ENCODE data around the gene GTF2IRD1.
"Not testable (repeated sequence)": the region's sequence is repeated elsewhere in the genome, so short reads cannot be mapped to it uniquely, and the experiment has no call there.

GTF2IRD1 gene

GRCh38 chr7:74429153-74429747 is 24.5 kb upstream of the GTF2IRD1 start:
- DNase-seq (ENCODE audit: insufficient read length, low spot score) (no peak), FAIRE-seq (no peak)
- no peak for TF ChIP-seq TAF1 (IDR thresholded peaks at IDR 0.05; ENCODE audit: low read depth, low read length)
- no peak for TF ChIP-seq POU2F2 (IDR thresholded peaks at IDR 0.05; ENCODE audit: low read depth, low read length)
- no peak for TF ChIP-seq PAX5 (IDR thresholded peaks at IDR 0.05; ENCODE audit: insufficient read depth, low read length, severe bottlenecking)
- TF ChIP-seq SPI1 (IDR thresholded peaks at IDR 0.05; ENCODE audit: low read depth, low read length) = no peak
- TF ChIP-seq POLR2A (IDR thresholded peaks at IDR 0.05; ENCODE audit: low read depth, low read length) = no peak
- TF ChIP-seq POLR2AphosphoS5 (IDR thresholded peaks at IDR 0.05; ENCODE audit: low read depth, low read length) = no peak

GRCh38 chr7:74430409-74430808 is 23.3 kb upstream of the GTF2IRD1 start:
- not testable (repeated sequence) for FAIRE-seq; DNase-seq (ENCODE audit: insufficient read length, low spot score)

GRCh38 chr7:74430961-74431466 is 22.7 kb upstream of the GTF2IRD1 start:
- TF ChIP-seq TAF1 (IDR thresholded peaks at IDR 0.05; ENCODE audit: low read depth, low read length) = no peak
- TF ChIP-seq POLR2A (IDR thresholded peaks at IDR 0.05; ENCODE audit: low read depth, low read length) = no peak
- TF ChIP-seq POLR2AphosphoS5 (IDR thresholded peaks at IDR 0.05; ENCODE audit: low read depth, low read length) = no peak
- TF ChIP-seq POU2F2 (IDR thresholded peaks at IDR 0.05; ENCODE audit: low read depth, low read length) = no peak
- TF ChIP-seq PAX5 (IDR thresholded peaks at IDR 0.05; ENCODE audit: insufficient read depth, low read length, severe bottlenecking) = no peak
- TF ChIP-seq SPI1 (IDR thresholded peaks at IDR 0.05; ENCODE audit: low read depth, low read length) = no peak
- no peak for FAIRE-seq
- DNase-seq (ENCODE audit: insufficient read length, low spot score) = no peak

GRCh38 chr7:74437291-74437571 is 16.5 kb upstream of the GTF2IRD1 start:
- FAIRE-seq; DNase-seq (ENCODE audit: insufficient read length, low spot score): not testable (repeated sequence)

GRCh38 chr7:74438327-74438726 is 15.4 kb upstream of the GTF2IRD1 start:
- FAIRE-seq (no peak), DNase-seq (ENCODE audit: insufficient read length, low spot score) (no peak)
- TF ChIP-seq SPI1 (IDR thresholded peaks at IDR 0.05; ENCODE audit: low read depth, low read length) (no peak), POLR2A (IDR thresholded peaks at IDR 0.05; ENCODE audit: low read depth, low read length) (no peak), TAF1 (IDR thresholded peaks at IDR 0.05; ENCODE audit: low read depth, low read length) (no peak), POU2F2 (IDR thresholded peaks at IDR 0.05; ENCODE audit: low read depth, low read length) (no peak), PAX5 (IDR thresholded peaks at IDR 0.05; ENCODE audit: insufficient read depth, low read length, severe bottlenecking) (no peak), POLR2AphosphoS5 (IDR thresholded peaks at IDR 0.05; ENCODE audit: low read depth, low read length) (no peak)

- DNase-seq (ENCODE audit: insufficient read length, low spot score) (no peak), FAIRE-seq (no peak)
- TF ChIP-seq POLR2AphosphoS5 (IDR thresholded peaks at IDR 0.05; ENCODE audit: low read depth, low read length) (no peak), POU2F2 (IDR thresholded peaks at IDR 0.05; ENCODE audit: low read depth, low read length) (no peak), SPI1 (IDR thresholded peaks at IDR 0.05; ENCODE audit: low read depth, low read length) (no peak), POLR2A (IDR thresholded peaks at IDR 0.05; ENCODE audit: low read depth, low read length) (no peak), TAF1 (IDR thresholded peaks at IDR 0.05; ENCODE audit: low read depth, low read length) (no peak), PAX5 (IDR thresholded peaks at IDR 0.05; ENCODE audit: insufficient read depth, low read length, severe bottlenecking) (no peak)
Observed at GRCh38 chr7:74439541-74439940, 14.2 kb upstream of the GTF2IRD1 start.

GRCh38 chr7:74440143-74440542 is 13.6 kb upstream of the GTF2IRD1 start:
- not testable (repeated sequence) for DNase-seq (ENCODE audit: insufficient read length, low spot score); FAIRE-seq

- TF ChIP-seq TAF1 (IDR thresholded peaks at IDR 0.05; ENCODE audit: low read depth, low read length) (no peak), POLR2AphosphoS5 (IDR thresholded peaks at IDR 0.05; ENCODE audit: low read depth, low read length) (no peak)
- FAIRE-seq (no peak), DNase-seq (ENCODE audit: insufficient read length, low spot score) (no peak)
Observed at GRCh38 chr7:74441801-74442200, 11.9 kb upstream of the GTF2IRD1 start.

GRCh38 chr7:74443543-74444247 is 10.0 kb upstream of the GTF2IRD1 start:
- TF ChIP-seq SPI1 (IDR thresholded peaks at IDR 0.05; ENCODE audit: low read depth, low read length) (no peak), POU2F2 (IDR thresholded peaks at IDR 0.05; ENCODE audit: low read depth, low read length) (no peak), POLR2AphosphoS5 (IDR thresholded peaks at IDR 0.05; ENCODE audit: low read depth, low read length) (no peak), PAX5 (IDR thresholded peaks at IDR 0.05; ENCODE audit: insufficient read depth, low read length, severe bottlenecking) (no peak), TAF1 (IDR thresholded peaks at IDR 0.05; ENCODE audit: low read depth, low read length) (no peak), POLR2A (IDR thresholded peaks at IDR 0.05; ENCODE audit: low read depth, low read length) (no peak)
- no peak for DNase-seq (ENCODE audit: insufficient read length, low spot score)
- no peak for FAIRE-seq

- no peak for FAIRE-seq
- no peak for TF ChIP-seq POU2F2 (IDR thresholded peaks at IDR 0.05; ENCODE audit: low read depth, low read length)
- no peak for TF ChIP-seq POLR2AphosphoS5 (IDR thresholded peaks at IDR 0.05; ENCODE audit: low read depth, low read length)
- TF ChIP-seq POLR2A (IDR thresholded peaks at IDR 0.05; ENCODE audit: low read depth, low read length) = no peak
- no peak for TF ChIP-seq PAX5 (IDR thresholded peaks at IDR 0.05; ENCODE audit: insufficient read depth, low read length, severe bottlenecking)
- no peak for TF ChIP-seq SPI1 (IDR thresholded peaks at IDR 0.05; ENCODE audit: low read depth, low read length)
- no peak for TF ChIP-seq TAF1 (IDR thresholded peaks at IDR 0.05; ENCODE audit: low read depth, low read length)
- no peak for DNase-seq (ENCODE audit: insufficient read length, low spot score)
Observed at GRCh38 chr7:74449144-74449543, 4.6 kb upstream of the GTF2IRD1 start.

Data from GM12891 (cell line).